ENCODE measurements around the gene PHACTR1.

DNA sequence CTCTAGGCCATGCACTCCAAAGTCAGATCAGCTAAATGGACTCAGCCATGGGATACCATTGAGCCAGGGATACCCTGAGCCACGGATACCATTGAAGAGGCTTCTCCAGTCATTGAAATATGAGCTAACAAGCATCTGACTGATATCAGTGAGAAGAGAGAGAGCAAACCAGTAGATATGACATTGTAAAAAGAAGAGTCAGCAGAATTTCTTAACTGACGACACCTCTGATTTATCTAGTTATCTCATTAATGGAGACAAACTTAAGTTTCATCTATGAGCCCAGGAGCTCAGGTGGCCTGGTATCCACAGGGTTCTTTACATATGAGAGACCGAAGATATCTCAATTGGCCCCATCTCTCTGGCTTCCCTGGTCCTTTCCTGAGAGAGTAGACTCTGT is 471.1 kb downstream of the PHACTR1 start:
- TF ChIP-seq CTCF (IDR thresholded peaks at IDR 0.05) = no peak
- no peak for TF ChIP-seq POLR2A (IDR thresholded peaks at IDR 0.05)
